IMR-90 (cell line): ENCODE data around the gene RHBDD2. TPM values are rescaled to one million over a fixed set of nuclear protein-coding genes. Genes with fewer than 3 reads are reported as not detected.

Experiments used
- ATAC-seq: fragments of 200-7000 bp; cut with Tn5 transposase; 2 replicates; pipeline ENCODE4 v1.9.1; 2020; ENCODE audit warnings: low read depth, mild to moderate bottlenecking, moderate library complexity
- BruUV-seq: library from RNA; stranded (reverse); fragments of 400-500 nt; replicated peaks from 2 replicates; lab custom pipeline; 2021; lab: Mats Ljungman, UMichigan
- CTCF ChIA-PET: fragments of 300-600 bp; formaldehyde crosslinking; extraction: SDS; loops from one replicate; lab custom pipeline; 2021; ENCODE audit warnings: antibody characterized with exemption; lab: Yijun Ruan, JAX
- POLR2A ChIA-PET: fragments of 300-600 bp; sonication (Branson Sonifier 250); formaldehyde crosslinking; loops from one replicate; lab custom pipeline; 2022; ENCODE audit warnings: antibody characterized with exemption; ENCODE audit not compliant: unreplicated experiment; lab: Charles Lee
- DNase-seq: peaks from one replicate; pipeline ENCODE4 v3.0.0; 2013
- H2AFZ ChIP-seq: replicated peaks from 2 replicates; pipeline ENCODE3; 2013; ENCODE audit warnings: low read length, mild to moderate bottlenecking; ENCODE audit not compliant: poor library complexity
- H2AK5ac ChIP-seq: 2 replicates; pipeline ENCODE4 v1.6.1; 2013; ENCODE audit warnings: low read depth, low read length, inconsistent platforms
- H2AK9ac ChIP-seq: replicated peaks from 2 replicates; pipeline ENCODE3; 2013; ENCODE audit warnings: mild to moderate bottlenecking, low read depth, low read length, moderate library complexity; ENCODE audit not compliant: poor library complexity
- H2BK120ac ChIP-seq: 2 replicates; pipeline ENCODE4 v1.6.1; 2013; ENCODE audit warnings: low read depth, low read length, inconsistent platforms
- H2BK15ac ChIP-seq: 3 replicates; pipeline ENCODE4 v1.6.1; 2013; ENCODE audit warnings: low read depth, low read length, inconsistent platforms
- H2BK20ac ChIP-seq: 2 replicates; pipeline ENCODE4 v1.6.1; 2013; ENCODE audit warnings: low read depth, mild to moderate bottlenecking, inconsistent platforms, low read length, moderate library complexity
- H2BK5ac ChIP-seq: 2 replicates; pipeline ENCODE4 v1.6.1; 2013; ENCODE audit warnings: mild to moderate bottlenecking, low read depth, low read length, inconsistent platforms; ENCODE audit not compliant: poor library complexity, severe bottlenecking
- H3K14ac ChIP-seq: replicated peaks from 2 replicates; pipeline ENCODE4 v1.6.1; 2013; ENCODE audit warnings: low read depth, low read length, inconsistent platforms
- H3K18ac ChIP-seq: 2 replicates; pipeline ENCODE4 v1.6.1; 2013; ENCODE audit warnings: low read depth, low read length, control low read depth
- H3K23ac ChIP-seq: 2 replicates; pipeline ENCODE4 v1.6.1; 2013; ENCODE audit warnings: low read depth, low read length, inconsistent platforms
- H3K27ac ChIP-seq: 2 replicates; pipeline ENCODE4 v1.5.1; 2013; ENCODE audit warnings: mild to moderate bottlenecking, control low read depth, low read length; ENCODE audit not compliant: insufficient read depth
- H3K27me3 ChIP-seq: 2 replicates; pipeline ENCODE4 v1.6.1; 2013; ENCODE audit warnings: low read length; ENCODE audit not compliant: control insufficient read depth, insufficient read depth
- H3K36me3 ChIP-seq: 2 replicates; pipeline ENCODE4 v1.6.1; 2013; ENCODE audit warnings: low read length, mixed read lengths; ENCODE audit not compliant: control insufficient read depth, insufficient read depth
- H3K4ac ChIP-seq: 2 replicates; pipeline ENCODE4 v1.6.1; 2013; ENCODE audit warnings: low read depth, low read length, inconsistent platforms
- H3K4me1 ChIP-seq: 2 replicates; pipeline ENCODE4 v1.6.1; 2013; ENCODE audit warnings: low read length, mixed read lengths; ENCODE audit not compliant: control insufficient read depth, insufficient read depth
- H3K4me2 ChIP-seq: 2 replicates; pipeline ENCODE4 v1.6.1; 2013; ENCODE audit warnings: low read depth, mild to moderate bottlenecking, control low read depth, low read length, moderate library complexity
- H3K4me3 ChIP-seq: 2 replicates; pipeline ENCODE4 v1.5.1; 2013; ENCODE audit warnings: low read depth, mild to moderate bottlenecking, control low read depth, low read length, moderate library complexity; ENCODE audit not compliant: insufficient read depth
- H3K56ac ChIP-seq: 2 replicates; pipeline ENCODE4 v1.6.1; 2013; ENCODE audit warnings: low read length, inconsistent platforms; ENCODE audit not compliant: insufficient read depth; ENCODE audit errors: extremely low read depth
- H3K79me1 ChIP-seq, 2 experiments: 2 replicates each; pipeline ENCODE4 v1.6.1; 2013; ENCODE audit warnings: low read length in 2 of 2, inconsistent platforms in 1 of 2, low read depth in 1 of 2
- H3K9ac ChIP-seq: 2 replicates; pipeline ENCODE4 v1.6.1; 2013; ENCODE audit warnings: low read depth, low read length, control low read depth
- H3K9me1 ChIP-seq: 2 replicates; pipeline ENCODE4 v1.6.1; 2013; ENCODE audit warnings: low read length, inconsistent platforms; ENCODE audit not compliant: insufficient read depth
- H3K9me3 ChIP-seq: 2 replicates; pipeline ENCODE4 v1.6.1; 2013; ENCODE audit warnings: low read length; ENCODE audit not compliant: control insufficient read depth, insufficient read depth
- H4K20me1 ChIP-seq: 2 replicates; pipeline ENCODE4 v1.6.1; 2013; ENCODE audit warnings: low read length, inconsistent platforms; ENCODE audit not compliant: insufficient read depth
- H4K5ac ChIP-seq: 2 replicates; pipeline ENCODE4 v1.6.1; 2013; ENCODE audit warnings: mild to moderate bottlenecking, low read depth, low read length, control low read depth
- H4K8ac ChIP-seq, 2 experiments: 2 replicates each; pipeline ENCODE4 v1.6.1; 2013; ENCODE audit warnings: low read depth in 2 of 2, low read length in 2 of 2, control low read depth in 1 of 2, inconsistent platforms in 1 of 2
- H4K91ac ChIP-seq: 2 replicates; pipeline ENCODE4 v1.6.1; 2013; ENCODE audit warnings: low read depth, low read length, inconsistent platforms; ENCODE audit not compliant: insufficient read depth
- CEBPB ChIP-seq: IDR thresholded peaks from 2 replicates; pipeline ENCODE4 v1.6.1; 2012; ENCODE audit warnings: low read depth, low read length, improper control_type of control experiment
- MAFK ChIP-seq: IDR thresholded peaks from 2 replicates; pipeline ENCODE4 v1.6.1; 2012; ENCODE audit warnings: low read depth, low read length, improper control_type of control experiment
- NFE2L2 ChIP-seq: fragments of 150-350 bp; IDR thresholded peaks from 2 replicates; pipeline ENCODE4 v1.6.1; 2016; ENCODE audit warnings: low read depth, mild to moderate bottlenecking, low read length
- POLR2A ChIP-seq: IDR thresholded peaks from 2 replicates; pipeline ENCODE4 v1.6.1; 2012; ENCODE audit warnings: mild to moderate bottlenecking, low read depth, low read length
- RAD21 ChIP-seq: IDR thresholded peaks from 2 replicates; pipeline ENCODE4 v1.6.1; 2012; ENCODE audit warnings: low read length, improper control_type of control experiment
- WGBS, 2 experiments: methylation state at CpG; one replicate each; pipeline versions ENCODE4 v1.1.5 to v1.1.7; 2013; ENCODE audit warnings: missing lambda C conversion rate in 2 of 2; ENCODE audit not compliant: insufficient read length in 1 of 2; ENCODE audit errors: extremely low coverage in 2 of 2; 5-methylcytosine and 5-hydroxymethylcytosine counted together
- dilution Hi-C: fragments of 300-500 bp; cut with HindIII; formaldehyde crosslinking; loops from one replicate; pipeline ENCODE4 v1.14.3; 2018; ENCODE audit warnings: low sequenced_read_pairs; ENCODE audit not compliant: unreplicated experiment
- in situ Hi-C: fragments of 300-500 bp; cut with MboI; formaldehyde crosslinking; loops from 3 replicates; pipeline ENCODE4 v1.14.3; 2019; ENCODE audit warnings: low sequenced_read_pairs, inconsistent platforms, mixed read lengths
- intact Hi-C: fragments of 100-400 bp; cut with micrococcal nuclease; formaldehyde crosslinking; loops from 2 replicates; pipeline ENCODE4 v1.10.0; 2022
- polyA plus RNA-seq, 3 experiments: library from polyadenylated mRNA; depleted of rRNA; stranded (reverse); fragments of >200 nt; gene quantifications; 2 replicates each; pipeline ENCODE4 v1.2.3, GENCODE V29; 2012; ENCODE audit warnings: low replicate concordance in 1 of 3
- total RNA-seq: library from RNA; depleted of rRNA; stranded (reverse); fragments of >200 nt; gene quantifications from 2 replicates; pipeline ENCODE4 v1.2.3, GENCODE V29; 2012
- TF ChIP-seq, protein P1 (sequence below): conservative IDR thresholded peaks from 2 replicates; pipeline ENCODE4 v1.5.1; 2012; ENCODE audit warnings: mild to moderate bottlenecking, low read depth, low read length, improper control_type of control experiment

Gene RHBDD2
- total and polyA plus RNA-seq, 2 of the 4 experiments (the other 2 are of a cell fraction) = 9.7 to 42.4 TPM

DNA sequence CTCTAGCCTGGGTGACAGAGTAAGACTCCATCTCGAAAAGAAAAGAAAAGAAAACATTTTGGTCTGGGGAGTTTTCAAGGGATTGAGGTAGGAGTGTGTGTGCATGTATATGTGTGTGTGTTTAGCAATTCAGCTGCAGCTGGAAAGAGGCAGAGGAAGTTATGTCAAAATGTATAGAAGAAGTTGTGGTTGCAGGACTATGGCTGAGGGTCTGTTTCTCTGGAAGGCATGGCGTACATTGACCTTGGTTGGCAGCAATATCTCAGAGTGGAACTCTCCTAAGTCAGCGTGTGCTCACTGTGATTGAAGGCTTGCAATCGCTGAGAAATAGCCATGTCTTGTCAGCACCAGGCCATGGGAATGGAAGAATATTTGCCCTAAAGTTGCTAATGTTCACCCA is 28.6 kb upstream of the RHBDD2 start:
- Histone ChIP-seq H2AK5ac (no peak overlapping the region; the same call in 1 of the 2 replicates), H3K9me1 (no peaks in the 10 kb centered on the region), H3K36me3 (no peaks in the 10 kb centered on the region), H3K79me1 (no peaks in the 10 kb centered on the region), H2BK5ac (no peak overlapping the region), H3K4ac (no peak overlapping the region), H2AK9ac (no peak overlapping the region), H3K4me3 (no peak overlapping the region), H4K91ac (no peak overlapping the region; the same call in 1 of the 2 replicates), H2BK120ac (no peak overlapping the region), H2AFZ (no peak overlapping the region), H3K4me1 (no peaks in the 10 kb centered on the region), H2BK20ac (no peak overlapping the region), H3K9me3 (no peaks in the 10 kb centered on the region), H3K27me3 (no peaks in the 10 kb centered on the region), H4K20me1 (no peaks in the 10 kb centered on the region), H4K8ac (no peak overlapping the region), H3K23ac (no peak overlapping the region), H3K56ac (no peak overlapping the region), H3K9ac (no peak overlapping the region), H3K4me2 (no peak overlapping the region), H3K14ac (no peak overlapping the region), H3K18ac (no peak overlapping the region), H2BK15ac (no peak overlapping the region), H3K27ac (no peak overlapping the region), H4K5ac (no peak overlapping the region)
- ChIA-PET POLR2A (no interaction called here), CTCF (interaction anchor here (0.6 kb wide), 1 partner anchor 118 kb away, joined by 3 read pairs; no protein-coding TSS in a partner anchor)
- in situ Hi-C loops (loop anchor here (25.0 kb wide), 1 partner anchor 287 kb away; no protein-coding TSS in a partner anchor), dilution Hi-C loops (no loop called here), intact Hi-C loops (no loop called here)
- no TSS peak for BruUV-seq
- WGBS, 2 experiments = 67% methylated on average over 2 of the region's 4 CpGs; no CpG with 5 or more reads in 1 of the 2 experiments
- ATAC-seq (no peak), DNase-seq (no peak)
- TF ChIP-seq RAD21 (no peak), CEBPB (no peak), MAFK (no peak), POLR2A (no peak), NFE2L2 (no peak)
- TF ChIP-seq, protein P1, sequence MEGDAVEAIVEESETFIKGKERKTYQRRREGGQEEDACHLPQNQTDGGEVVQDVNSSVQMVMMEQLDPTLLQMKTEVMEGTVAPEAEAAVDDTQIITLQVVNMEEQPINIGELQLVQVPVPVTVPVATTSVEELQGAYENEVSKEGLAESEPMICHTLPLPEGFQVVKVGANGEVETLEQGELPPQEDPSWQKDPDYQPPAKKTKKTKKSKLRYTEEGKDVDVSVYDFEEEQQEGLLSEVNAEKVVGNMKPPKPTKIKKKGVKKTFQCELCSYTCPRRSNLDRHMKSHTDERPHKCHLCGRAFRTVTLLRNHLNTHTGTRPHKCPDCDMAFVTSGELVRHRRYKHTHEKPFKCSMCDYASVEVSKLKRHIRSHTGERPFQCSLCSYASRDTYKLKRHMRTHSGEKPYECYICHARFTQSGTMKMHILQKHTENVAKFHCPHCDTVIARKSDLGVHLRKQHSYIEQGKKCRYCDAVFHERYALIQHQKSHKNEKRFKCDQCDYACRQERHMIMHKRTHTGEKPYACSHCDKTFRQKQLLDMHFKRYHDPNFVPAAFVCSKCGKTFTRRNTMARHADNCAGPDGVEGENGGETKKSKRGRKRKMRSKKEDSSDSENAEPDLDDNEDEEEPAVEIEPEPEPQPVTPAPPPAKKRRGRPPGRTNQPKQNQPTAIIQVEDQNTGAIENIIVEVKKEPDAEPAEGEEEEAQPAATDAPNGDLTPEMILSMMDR = no peak
